KMS-11 (cell line): ENCODE results near the gene DNAJC13.
"Not testable (repeated sequence)": the region's sequence is repeated elsewhere in the genome, so short reads cannot be mapped to it uniquely, and the experiment has no call there.

ENCODE experiments used
- H2AFZ ChIP-seq: fragments of 200-600 bp; sonication (generic); 2 replicates; pipeline ENCODE4 v1.6.1; 2016; ENCODE audit warnings: antibody characterized with exemption, mixed run types, low read depth
- H3K27ac ChIP-seq: fragments of 200-600 bp; sonication (generic); 2 replicates; pipeline ENCODE4 v1.6.1; 2016; ENCODE audit warnings: mild to moderate bottlenecking, mixed run types
- H3K27me3 ChIP-seq: fragments of 200-600 bp; sonication (generic); 2 replicates; pipeline ENCODE4 v1.6.1; 2017; ENCODE audit warnings: mild to moderate bottlenecking, low read depth, mixed run types, moderate library complexity; ENCODE audit not compliant: insufficient read depth
- H3K36me3 ChIP-seq: fragments of 200-600 bp; sonication (generic); 2 replicates; pipeline ENCODE4 v1.6.1; 2017; ENCODE audit warnings: mild to moderate bottlenecking, mixed run types; ENCODE audit not compliant: insufficient read depth
- H3K4me1 ChIP-seq: fragments of 200-600 bp; sonication (generic); 2 replicates; pipeline ENCODE4 v1.6.1; 2016; ENCODE audit warnings: mild to moderate bottlenecking, low read depth, mixed run types; ENCODE audit not compliant: poor library complexity, severe bottlenecking
- H3K4me2 ChIP-seq: fragments of 200-600 bp; sonication (generic); 2 replicates; pipeline ENCODE4 v1.7.0; 2016; ENCODE audit warnings: mild to moderate bottlenecking, mixed run types
- H3K4me3 ChIP-seq: fragments of 200-600 bp; sonication (generic); IDR thresholded peaks from 2 replicates; pipeline ENCODE4 v1.6.1; 2017; ENCODE audit warnings: low read depth, low read length, mixed read lengths; ENCODE audit not compliant: insufficient read depth
- H3K79me2 ChIP-seq: fragments of 200-600 bp; sonication (generic); 2 replicates; pipeline ENCODE4 v1.6.1; 2016; ENCODE audit warnings: low read depth, mixed run types; ENCODE audit not compliant: insufficient read depth
- H3K9ac ChIP-seq: fragments of 200-600 bp; sonication (generic); 2 replicates; pipeline ENCODE4 v1.6.1; 2016; ENCODE audit warnings: mild to moderate bottlenecking, mixed run types
- H4K20me1 ChIP-seq: fragments of 200-600 bp; sonication (generic); 2 replicates; pipeline ENCODE4 v1.6.1; 2016; ENCODE audit warnings: mild to moderate bottlenecking, mixed run types; ENCODE audit not compliant: insufficient read depth
- CTCF ChIP-seq: fragments of 200-600 bp; sonication (generic); conservative IDR thresholded peaks from 2 replicates; pipeline ENCODE4 v1.6.1; 2017; ENCODE audit warnings: low read depth, mild to moderate bottlenecking, antibody characterized with exemption, low read length, moderate library complexity, mixed read lengths

The DNAJC13 gene

GRCh38 chr3:132554437-132554836 lies 137.1 kb downstream of the DNAJC13 start:
- Histone ChIP-seq H3K4me3 (no peak overlapping the region), H3K4me1 (peaks cover 25% of the 10 kb centered on the region), H3K27me3 (no peaks in the 10 kb centered on the region), H3K79me2 (no peaks in the 10 kb centered on the region), H4K20me1 (no peaks in the 10 kb centered on the region), H2AFZ (no peak overlapping the region), H3K4me2 (no peak overlapping the region), H3K27ac (no peak overlapping the region), H3K36me3 (no peaks in the 10 kb centered on the region), H3K9ac (no peak overlapping the region)
- TF ChIP-seq CTCF: no peak

- H3K9ac ChIP-seq: no peak overlapping the region
- H3K27me3 ChIP-seq: no peaks in the 10 kb centered on the region
- H4K20me1 ChIP-seq: no peaks in the 10 kb centered on the region
- no peaks in the 10 kb centered on the region for H3K36me3 ChIP-seq
- no peak overlapping the region for H3K4me2 ChIP-seq
- H3K4me3 ChIP-seq: no peak overlapping the region
- H2AFZ ChIP-seq: no peak overlapping the region
- TF ChIP-seq CTCF: no peak
- no peak overlapping the region for H3K27ac ChIP-seq
- H3K4me1 ChIP-seq: peaks cover 14% of the 10 kb centered on the region
- H3K79me2 ChIP-seq: no peaks in the 10 kb centered on the region
These were observed 138.2 kb downstream of the DNAJC13 start for GRCh38 chr3:132555306-132556035.

GRCh38 chr3:132556036-132556386 lies 138.7 kb downstream of the DNAJC13 start:
- not testable (repeated sequence) for H4K20me1 ChIP-seq, H3K27ac ChIP-seq, H3K36me3 ChIP-seq, H2AFZ ChIP-seq, H3K4me2 ChIP-seq, H3K4me1 ChIP-seq, H3K27me3 ChIP-seq, H3K4me3 ChIP-seq, H3K79me2 ChIP-seq, H3K9ac ChIP-seq

GRCh38 chr3:132556508-132557159 lies 139.3 kb downstream of the DNAJC13 start:
- Histone ChIP-seq H3K9ac (no peak overlapping the region), H3K4me2 (no peak overlapping the region), H3K4me3 (no peak overlapping the region), H3K36me3 (no peaks in the 10 kb centered on the region), H2AFZ (no peak overlapping the region), H3K79me2 (no peaks in the 10 kb centered on the region), H3K27ac (no peak overlapping the region), H3K27me3 (no peaks in the 10 kb centered on the region), H3K4me1 (peaks cover 3% of the 10 kb centered on the region), H4K20me1 (no peaks in the 10 kb centered on the region)
- no peak for TF ChIP-seq CTCF

- Histone ChIP-seq H3K4me1 (peaks cover 4% of the 10 kb centered on the region), H3K4me3 (no peak overlapping the region), H3K4me2 (no peak overlapping the region), H3K36me3 (no peaks in the 10 kb centered on the region), H2AFZ (no peak overlapping the region), H3K27ac (no peak overlapping the region), H3K79me2 (no peaks in the 10 kb centered on the region), H3K9ac (no peak overlapping the region), H4K20me1 (no peaks in the 10 kb centered on the region), H3K27me3 (no peaks in the 10 kb centered on the region)
- no peak for TF ChIP-seq CTCF
These were observed 143.7 kb downstream of the DNAJC13 start for GRCh38 chr3:132561003-132561402.
